AG10803 (cell line): ENCODE results near the gene GLYATL3.
A peak's percentile ranks its signal among the peaks of the same experiment; 100 is the strongest.

ENCODE experiments used
- DNase-seq: peaks from one replicate; pipeline ENCODE4 v3.0.0; 2010; ENCODE audit warnings: low read depth
- H3K4me3 ChIP-seq: 2 replicates; pipeline ENCODE4 v1.5.1; 2011; ENCODE audit warnings: mild to moderate bottlenecking, low read length, control low read depth
- TF ChIP-seq, protein P1 (sequence below): conservative IDR thresholded peaks from 2 replicates; pipeline ENCODE4 v1.5.1; 2011; ENCODE audit warnings: mild to moderate bottlenecking, low read length, control low read depth, inconsistent platforms

Gene GLYATL3

DNA sequence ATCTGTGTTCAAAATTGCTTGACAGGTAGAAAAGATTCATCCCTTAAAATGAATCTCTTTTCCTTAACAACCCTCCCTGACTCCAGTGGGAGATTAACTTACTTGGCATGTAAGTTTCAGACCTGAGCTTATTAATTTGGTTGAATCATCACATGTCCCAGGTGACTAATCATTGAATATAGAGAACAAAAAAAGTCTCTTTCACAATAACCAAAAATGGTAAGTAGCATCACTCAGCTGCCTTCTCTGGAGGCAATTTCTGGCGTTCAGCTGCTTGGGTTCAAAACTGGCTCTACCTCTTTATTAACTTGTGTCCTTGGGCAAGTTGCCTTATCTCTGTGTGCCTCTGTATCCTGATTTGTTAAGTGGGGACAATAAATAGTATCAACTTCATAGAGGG lies 53.7 kb downstream of the GLYATL3 start:
- no peak overlapping the region for H3K4me3 ChIP-seq
- TF ChIP-seq, protein P1, sequence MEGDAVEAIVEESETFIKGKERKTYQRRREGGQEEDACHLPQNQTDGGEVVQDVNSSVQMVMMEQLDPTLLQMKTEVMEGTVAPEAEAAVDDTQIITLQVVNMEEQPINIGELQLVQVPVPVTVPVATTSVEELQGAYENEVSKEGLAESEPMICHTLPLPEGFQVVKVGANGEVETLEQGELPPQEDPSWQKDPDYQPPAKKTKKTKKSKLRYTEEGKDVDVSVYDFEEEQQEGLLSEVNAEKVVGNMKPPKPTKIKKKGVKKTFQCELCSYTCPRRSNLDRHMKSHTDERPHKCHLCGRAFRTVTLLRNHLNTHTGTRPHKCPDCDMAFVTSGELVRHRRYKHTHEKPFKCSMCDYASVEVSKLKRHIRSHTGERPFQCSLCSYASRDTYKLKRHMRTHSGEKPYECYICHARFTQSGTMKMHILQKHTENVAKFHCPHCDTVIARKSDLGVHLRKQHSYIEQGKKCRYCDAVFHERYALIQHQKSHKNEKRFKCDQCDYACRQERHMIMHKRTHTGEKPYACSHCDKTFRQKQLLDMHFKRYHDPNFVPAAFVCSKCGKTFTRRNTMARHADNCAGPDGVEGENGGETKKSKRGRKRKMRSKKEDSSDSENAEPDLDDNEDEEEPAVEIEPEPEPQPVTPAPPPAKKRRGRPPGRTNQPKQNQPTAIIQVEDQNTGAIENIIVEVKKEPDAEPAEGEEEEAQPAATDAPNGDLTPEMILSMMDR: no peak
- DNase-seq: no peak

DNA sequence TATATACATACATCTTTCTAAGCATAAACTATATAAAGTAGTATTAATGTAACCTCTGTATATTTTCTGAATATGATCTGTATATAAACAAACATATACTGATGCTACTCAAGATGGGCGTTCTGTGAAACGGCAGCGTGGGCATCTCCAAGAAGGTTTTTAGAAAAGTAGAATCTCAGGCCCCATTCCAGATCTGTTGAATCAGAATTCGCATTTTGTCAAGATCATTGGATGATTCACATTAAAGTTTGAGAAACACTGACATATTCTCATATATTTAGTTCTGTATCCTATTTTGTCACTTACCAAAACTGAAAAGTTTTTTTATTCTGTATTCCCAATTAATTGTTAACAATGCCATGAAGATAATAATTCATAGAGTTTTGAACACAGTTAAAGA lies 56.2 kb downstream of the GLYATL3 start:
- no peak for DNase-seq
- TF ChIP-seq, protein P1: no peak
- H3K4me3 ChIP-seq: no peak overlapping the region

DNA sequence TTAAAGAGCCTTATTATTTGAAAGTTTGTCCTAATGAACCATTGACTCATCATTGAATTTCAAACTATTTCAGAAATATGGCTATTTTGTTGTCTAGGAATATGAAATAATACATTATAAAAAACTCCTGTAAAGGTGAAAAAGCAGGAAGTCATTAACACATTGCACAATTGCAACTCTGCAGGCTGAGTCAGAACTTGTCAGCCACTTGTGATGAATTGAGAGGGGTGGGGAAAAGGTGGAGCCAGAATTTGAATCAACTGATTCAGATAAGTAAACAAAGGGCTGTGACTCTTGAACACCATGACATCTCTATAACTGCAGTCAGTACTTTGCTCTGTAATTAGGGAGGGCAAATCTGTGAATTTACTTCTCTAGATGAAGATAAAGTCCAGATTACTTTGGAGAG lies 56.7 kb downstream of the GLYATL3 start:
- TF ChIP-seq, protein P1: no peak
- peak; percentile 33 for DNase-seq
- H3K4me3 ChIP-seq: no peak overlapping the region

DNA sequence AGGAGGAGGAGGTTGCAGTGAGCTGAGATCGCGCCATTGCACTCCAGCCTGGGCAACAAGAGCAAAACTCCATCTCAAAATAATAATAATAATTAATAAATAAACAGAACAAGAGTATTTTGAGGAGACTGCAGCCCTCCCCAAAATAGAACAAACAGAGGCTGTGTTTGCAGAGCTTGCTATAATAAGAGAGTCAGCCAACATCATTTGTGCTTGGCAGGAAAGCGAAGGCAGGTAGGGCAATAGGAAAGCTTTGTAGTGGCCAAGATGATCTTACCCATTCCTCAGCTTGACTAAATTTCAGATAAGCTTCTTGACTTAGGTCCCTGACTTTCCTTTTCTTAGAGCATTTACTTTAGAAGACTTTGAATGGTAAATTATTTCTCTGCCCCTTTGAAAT lies 57.5 kb downstream of the GLYATL3 start:
- H3K4me3 ChIP-seq: no peak overlapping the region
- no peak for DNase-seq
- TF ChIP-seq, protein P1: no peak

DNA sequence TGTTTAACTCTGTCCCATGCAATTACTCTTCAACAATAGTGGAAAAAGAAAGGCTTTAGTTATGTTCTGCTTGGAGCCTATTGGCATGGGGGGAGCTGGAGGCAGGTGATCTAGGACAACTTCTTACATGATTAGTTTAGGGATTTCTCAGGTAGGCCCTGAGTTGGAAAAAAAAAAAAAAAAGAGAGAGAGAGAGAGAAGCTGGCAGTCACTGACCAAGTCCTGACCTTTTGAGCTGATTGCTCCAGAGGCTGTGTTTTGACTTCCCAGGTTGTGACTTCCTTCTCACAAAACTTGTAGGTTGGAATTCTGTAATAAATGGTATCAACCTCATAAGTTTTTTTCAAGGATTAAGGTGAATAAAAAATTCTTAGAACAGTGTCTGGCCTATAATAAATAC lies 58.5 kb downstream of the GLYATL3 start:
- no peak for DNase-seq
- TF ChIP-seq, protein P1: no peak
- H3K4me3 ChIP-seq: no peak overlapping the region

DNA sequence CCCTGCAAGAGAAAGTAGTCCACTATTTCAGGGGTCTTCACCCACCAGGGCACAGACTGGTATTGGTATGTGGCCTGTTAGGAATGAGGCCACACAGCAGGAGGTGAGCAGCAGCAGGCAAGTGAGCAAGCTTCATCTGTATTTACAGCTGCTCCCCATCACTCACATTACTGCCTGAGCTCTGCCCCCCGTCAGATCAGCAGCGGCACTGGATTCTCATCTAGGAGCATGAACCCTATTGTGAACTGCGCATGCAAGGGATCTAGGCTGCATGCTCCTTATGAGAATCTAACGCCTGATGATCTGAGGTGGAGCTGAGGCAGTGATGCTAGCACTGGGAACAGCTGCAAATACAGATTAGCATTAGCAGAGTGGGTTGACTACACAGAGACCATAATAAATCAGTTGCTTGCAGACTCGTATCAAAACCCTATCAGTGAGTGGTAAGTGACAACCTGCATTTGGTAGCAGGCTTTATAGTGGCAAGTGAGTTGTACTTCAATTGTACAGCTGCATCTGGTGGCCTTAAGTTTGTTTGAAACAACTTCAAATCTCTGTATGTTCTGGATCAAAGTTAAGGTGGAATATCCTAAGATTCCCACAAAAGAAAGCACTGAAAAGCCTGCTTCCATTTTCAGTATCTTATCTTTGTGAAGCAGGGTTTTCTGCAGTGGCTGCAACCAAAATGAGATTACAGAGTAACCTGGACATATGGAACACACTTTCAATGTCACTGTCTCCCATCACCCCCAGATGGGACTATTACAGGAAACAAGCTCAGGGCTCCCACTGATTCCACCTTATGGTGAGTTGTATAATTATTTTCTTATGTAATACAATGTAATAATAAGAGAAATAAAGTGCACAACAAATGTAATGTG lies 63.5 kb downstream of the GLYATL3 start:
- TF ChIP-seq, protein P1: no peak
- no peak for DNase-seq
- H3K4me3 ChIP-seq: no peak overlapping the region

DNA sequence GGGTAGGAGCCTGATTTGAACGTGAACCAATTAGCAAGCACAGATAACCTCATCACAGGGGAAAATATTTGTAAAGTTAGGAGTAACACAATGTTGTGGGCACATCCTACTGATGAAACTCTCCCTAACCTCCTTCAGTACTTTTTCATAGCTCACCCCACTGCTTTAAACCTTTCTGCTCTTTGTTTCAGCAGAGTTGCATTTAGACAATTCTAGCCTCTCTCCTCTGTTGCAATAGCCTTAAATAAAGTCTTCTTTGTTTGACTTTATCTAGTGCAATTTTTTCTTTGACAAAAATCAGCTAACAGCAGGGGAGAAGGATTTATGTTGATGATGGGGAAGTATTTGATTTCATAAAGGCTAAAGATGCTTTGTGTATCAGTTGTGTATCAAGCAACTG lies 64.8 kb downstream of the GLYATL3 start:
- TF ChIP-seq, protein P1: no peak
- DNase-seq: no peak
- no peak overlapping the region for H3K4me3 ChIP-seq
